HG03196 (cell line): ENCODE results near the gene ITCH.
"Not testable (repeated sequence)": the region's sequence is repeated elsewhere in the genome, so short reads cannot be mapped to it uniquely, and the experiment has no call there.

Experiments used
- ATAC-seq: cut with Tn5 transposase; IDR thresholded peaks from one replicate; pipeline ENCODE4 v1.9.1; 2021; ENCODE audit not compliant: unreplicated experiment

ITCH gene

GRCh38 chr20:34377072-34377847 is 14.2 kb downstream of the ITCH start:
- ATAC-seq: peak; percentile 79

GRCh38 chr20:34382174-34382573 is 19.1 kb downstream of the ITCH start:
- ATAC-seq: no peak

- ATAC-seq: not testable (repeated sequence)
Measured at GRCh38 chr20:34382877-34383455, 19.9 kb downstream of the ITCH start.

- no peak for ATAC-seq
Measured at GRCh38 chr20:34385464-34385863, 22.4 kb downstream of the ITCH start.

- no peak for ATAC-seq
Measured at GRCh38 chr20:34388000-34388399, 24.9 kb downstream of the ITCH start.

- ATAC-seq: no peak
Measured at GRCh38 chr20:34388678-34389077, 25.6 kb downstream of the ITCH start.

GRCh38 chr20:34389206-34389953 is 26.3 kb downstream of the ITCH start:
- no peak for ATAC-seq

GRCh38 chr20:34389954-34390555 is 27.0 kb downstream of the ITCH start:
- ATAC-seq: no peak

GRCh38 chr20:34396408-34396807 is 33.3 kb downstream of the ITCH start:
- ATAC-seq: no peak

- no peak for ATAC-seq
Measured at GRCh38 chr20:34397096-34397495, 34.0 kb downstream of the ITCH start.

- not testable (repeated sequence) for ATAC-seq
Measured at GRCh38 chr20:34400776-34401175, 37.7 kb downstream of the ITCH start.

- no peak for ATAC-seq
Measured at GRCh38 chr20:34401741-34402455, 38.8 kb downstream of the ITCH start.

- no peak for ATAC-seq
Measured at GRCh38 chr20:34402461-34402860, 39.4 kb downstream of the ITCH start.

GRCh38 chr20:34403063-34403827 is 40.2 kb downstream of the ITCH start:
- no peak for ATAC-seq

GRCh38 chr20:34403908-34404307 is 40.8 kb downstream of the ITCH start:
- no peak for ATAC-seq

- no peak for ATAC-seq
Measured at GRCh38 chr20:34404803-34405202, 41.7 kb downstream of the ITCH start.

- ATAC-seq: not testable (repeated sequence)
Measured at GRCh38 chr20:34405247-34405651, 42.2 kb downstream of the ITCH start.

- ATAC-seq: not testable (repeated sequence)
Measured at GRCh38 chr20:34405942-34406341, 42.9 kb downstream of the ITCH start.

GRCh38 chr20:34407962-34408474 is 44.9 kb downstream of the ITCH start:
- ATAC-seq: no peak

- no peak for ATAC-seq
Measured at GRCh38 chr20:34410336-34410735, 47.3 kb downstream of the ITCH start.
